ENCODE data around the gene ZFP36L1. TPM values are rescaled to one million over a fixed set of nuclear protein-coding genes. Genes with fewer than 3 reads are reported as not detected.
A peak's percentile ranks its signal among the peaks of the same experiment; 100 is the strongest.

ZFP36L1 gene
- total and polyA plus RNA-seq, 10 of the 15 experiments (the other 5 are each of a cell fraction or from before 2014, with no cell fraction given), result 22.0 to 184 (median 66.1) TPM

DNA sequence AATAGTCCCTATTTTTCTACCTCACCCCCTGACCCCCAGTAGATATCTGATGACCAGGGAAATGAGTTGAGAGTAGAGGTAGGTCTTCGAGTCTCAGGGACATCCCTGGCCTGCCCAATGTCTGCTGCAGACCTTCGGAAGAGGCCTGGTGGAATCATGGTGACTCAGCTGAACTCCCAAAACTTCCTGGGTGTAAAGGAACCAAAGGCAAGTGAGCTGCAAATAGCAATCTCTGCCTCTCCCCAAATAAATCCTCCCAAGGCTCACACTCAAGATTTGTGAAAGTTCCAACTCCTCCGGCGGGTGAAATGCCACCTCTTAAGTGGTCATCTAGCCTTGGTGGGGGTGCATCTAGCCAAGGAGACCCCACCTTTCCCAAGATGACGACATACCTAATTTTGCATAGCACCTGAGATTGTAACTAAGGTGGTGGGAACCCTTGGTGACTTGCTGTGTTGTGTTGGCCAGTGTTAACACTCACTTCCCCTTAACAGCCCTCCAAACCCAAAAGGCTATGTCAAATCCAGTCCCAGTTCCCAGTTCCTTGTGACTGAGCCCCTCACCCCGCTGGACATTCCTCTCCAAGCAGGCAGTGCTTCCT is 6.3 kb downstream of the ZFP36L1 start (continued):
- no peak for TF ChIP-seq NR2F1 (conservative IDR thresholded peaks at IDR 0.05)
- TF ChIP-seq POLR2AphosphoS2 (IDR thresholded peaks at IDR 0.05; ENCODE audit: low read depth, low read length), result peak; percentile 42; the same call in 1 of the 2 replicates
- TF ChIP-seq PAX5 (IDR thresholded peaks at IDR 0.05; ENCODE audit: borderline replicate concordance, low read depth, low read length), result peak; percentile 66; the same call in 1 of the 2 replicates
- no peak for TF ChIP-seq PAX8 (IDR thresholded peaks at IDR 0.05)
- no peak for TF ChIP-seq PML (IDR thresholded peaks at IDR 0.05; ENCODE audit: low read length)
- peak; percentile 11; the same call in 1 of the 2 replicates for TF ChIP-seq MTA2 (IDR thresholded peaks at IDR 0.05; ENCODE audit: low read depth)
- TF ChIP-seq, protein P1, sequence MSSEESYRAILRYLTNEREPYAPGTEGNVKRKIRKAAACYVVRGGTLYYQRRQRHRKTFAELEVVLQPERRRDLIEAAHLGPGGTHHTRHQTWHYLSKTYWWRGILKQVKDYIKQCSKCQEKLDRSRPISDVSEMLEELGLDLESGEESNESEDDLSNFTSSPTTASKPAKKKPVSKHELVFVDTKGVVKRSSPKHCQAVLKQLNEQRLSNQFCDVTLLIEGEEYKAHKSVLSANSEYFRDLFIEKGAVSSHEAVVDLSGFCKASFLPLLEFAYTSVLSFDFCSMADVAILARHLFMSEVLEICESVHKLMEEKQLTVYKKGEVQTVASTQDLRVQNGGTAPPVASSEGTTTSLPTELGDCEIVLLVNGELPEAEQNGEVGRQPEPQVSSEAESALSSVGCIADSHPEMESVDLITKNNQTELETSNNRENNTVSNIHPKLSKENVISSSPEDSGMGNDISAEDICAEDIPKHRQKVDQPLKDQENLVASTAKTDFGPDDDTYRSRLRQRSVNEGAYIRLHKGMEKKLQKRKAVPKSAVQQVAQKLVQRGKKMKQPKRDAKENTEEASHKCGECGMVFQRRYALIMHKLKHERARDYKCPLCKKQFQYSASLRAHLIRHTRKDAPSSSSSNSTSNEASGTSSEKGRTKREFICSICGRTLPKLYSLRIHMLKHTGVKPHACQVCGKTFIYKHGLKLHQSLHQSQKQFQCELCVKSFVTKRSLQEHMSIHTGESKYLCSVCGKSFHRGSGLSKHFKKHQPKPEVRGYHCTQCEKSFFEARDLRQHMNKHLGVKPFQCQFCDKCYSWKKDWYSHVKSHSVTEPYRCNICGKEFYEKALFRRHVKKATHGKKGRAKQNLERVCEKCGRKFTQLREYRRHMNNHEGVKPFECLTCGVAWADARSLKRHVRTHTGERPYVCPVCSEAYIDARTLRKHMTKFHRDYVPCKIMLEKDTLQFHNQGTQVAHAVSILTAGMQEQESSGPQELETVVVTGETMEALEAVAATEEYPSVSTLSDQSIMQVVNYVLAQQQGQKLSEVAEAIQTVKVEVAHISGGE (CRISPR knock-in tag; IDR thresholded peaks at IDR 0.05), result peak; percentile 31
- TF ChIP-seq, protein P2, sequence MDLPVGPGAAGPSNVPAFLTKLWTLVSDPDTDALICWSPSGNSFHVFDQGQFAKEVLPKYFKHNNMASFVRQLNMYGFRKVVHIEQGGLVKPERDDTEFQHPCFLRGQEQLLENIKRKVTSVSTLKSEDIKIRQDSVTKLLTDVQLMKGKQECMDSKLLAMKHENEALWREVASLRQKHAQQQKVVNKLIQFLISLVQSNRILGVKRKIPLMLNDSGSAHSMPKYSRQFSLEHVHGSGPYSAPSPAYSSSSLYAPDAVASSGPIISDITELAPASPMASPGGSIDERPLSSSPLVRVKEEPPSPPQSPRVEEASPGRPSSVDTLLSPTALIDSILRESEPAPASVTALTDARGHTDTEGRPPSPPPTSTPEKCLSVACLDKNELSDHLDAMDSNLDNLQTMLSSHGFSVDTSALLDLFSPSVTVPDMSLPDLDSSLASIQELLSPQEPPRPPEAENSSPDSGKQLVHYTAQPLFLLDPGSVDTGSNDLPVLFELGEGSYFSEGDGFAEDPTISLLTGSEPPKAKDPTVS (IDR thresholded peaks at IDR 0.05; ENCODE audit: low read depth, low read length), result no peak
- TF ChIP-seq TAF1 (IDR thresholded peaks at IDR 0.05; ENCODE audit: borderline replicate concordance, low read depth, low read length), result 0 out of 2 replicates have a peak, but pooled peaks have one; percentile 11
- no peak for TF ChIP-seq ZSCAN29 (IDR thresholded peaks at IDR 0.05)
- 0 out of 2 replicates have a peak, but pooled peaks have one; percentile 25 for TF ChIP-seq EED (IDR thresholded peaks at IDR 0.05; ENCODE audit: low read depth)

Measured in GM12878 (cell line).